ENCODE measurements around the gene ITPKC.
"Not testable (repeated sequence)": the region's sequence is repeated elsewhere in the genome, so short reads cannot be mapped to it uniquely, and the experiment has no call there.

DNA sequence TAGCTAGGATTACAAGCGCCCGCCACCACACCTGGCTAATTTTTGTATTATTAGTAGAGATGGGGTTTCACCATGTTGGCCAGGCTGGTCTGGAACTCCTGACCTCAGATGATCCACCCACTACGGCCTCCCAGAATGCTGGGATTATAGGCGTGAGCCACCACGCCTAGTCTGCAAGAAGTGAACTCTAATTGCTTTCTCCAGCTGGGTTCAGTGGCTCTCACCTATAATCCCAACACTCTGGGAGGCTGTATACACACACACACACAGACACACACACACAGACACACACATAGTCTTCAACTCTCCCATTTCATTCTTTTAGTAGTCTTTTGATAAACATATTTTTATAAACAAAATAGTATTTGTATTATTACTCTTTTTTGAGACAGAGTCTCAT, 13.2 kb downstream of the ITPKC start:
- not testable (repeated sequence) for TF ChIP-seq POLR2A, POLR2AphosphoS5 (IDR thresholded peaks at IDR 0.05; ENCODE audit: low read depth, low read length)

All from GM12892 (cell line).